T-helper 1 cell treated with Interleukin-12 subunit alpha and Interleukin-12 subunit beta and Interleukin-4 antibody, amounts not matched to agents 30 μg/mL and 1 μg/mL, for 36 hours (primary cell): ENCODE measurements around the gene GRPEL1.
A peak's percentile ranks its signal among the peaks of the same experiment; 100 is the strongest.

Experiments
- H3K27ac Mint-ChIP-seq: one replicate; pipeline ENCODE4 v1.8.0; 2021; ENCODE audit warnings: mild to moderate bottlenecking, mixed read lengths
- H3K27me3 Mint-ChIP-seq: one replicate; pipeline ENCODE4 v1.8.0; 2021; ENCODE audit warnings: low read depth, mixed read lengths
- H3K36me3 Mint-ChIP-seq: one replicate; pipeline ENCODE4 v1.8.0; 2021; ENCODE audit warnings: low read depth, mixed read lengths
- H3K4me1 Mint-ChIP-seq: one replicate; pipeline ENCODE4 v1.8.0; 2021; ENCODE audit warnings: low read depth, mixed read lengths
- H3K4me3 Mint-ChIP-seq: one replicate; pipeline ENCODE4 v1.8.0; 2021; ENCODE audit warnings: mild to moderate bottlenecking, moderate library complexity, mixed read lengths
- H3K9me3 Mint-ChIP-seq: one replicate; pipeline ENCODE4 v1.8.0; 2021; ENCODE audit warnings: mixed read lengths

The GRPEL1 gene

DNA sequence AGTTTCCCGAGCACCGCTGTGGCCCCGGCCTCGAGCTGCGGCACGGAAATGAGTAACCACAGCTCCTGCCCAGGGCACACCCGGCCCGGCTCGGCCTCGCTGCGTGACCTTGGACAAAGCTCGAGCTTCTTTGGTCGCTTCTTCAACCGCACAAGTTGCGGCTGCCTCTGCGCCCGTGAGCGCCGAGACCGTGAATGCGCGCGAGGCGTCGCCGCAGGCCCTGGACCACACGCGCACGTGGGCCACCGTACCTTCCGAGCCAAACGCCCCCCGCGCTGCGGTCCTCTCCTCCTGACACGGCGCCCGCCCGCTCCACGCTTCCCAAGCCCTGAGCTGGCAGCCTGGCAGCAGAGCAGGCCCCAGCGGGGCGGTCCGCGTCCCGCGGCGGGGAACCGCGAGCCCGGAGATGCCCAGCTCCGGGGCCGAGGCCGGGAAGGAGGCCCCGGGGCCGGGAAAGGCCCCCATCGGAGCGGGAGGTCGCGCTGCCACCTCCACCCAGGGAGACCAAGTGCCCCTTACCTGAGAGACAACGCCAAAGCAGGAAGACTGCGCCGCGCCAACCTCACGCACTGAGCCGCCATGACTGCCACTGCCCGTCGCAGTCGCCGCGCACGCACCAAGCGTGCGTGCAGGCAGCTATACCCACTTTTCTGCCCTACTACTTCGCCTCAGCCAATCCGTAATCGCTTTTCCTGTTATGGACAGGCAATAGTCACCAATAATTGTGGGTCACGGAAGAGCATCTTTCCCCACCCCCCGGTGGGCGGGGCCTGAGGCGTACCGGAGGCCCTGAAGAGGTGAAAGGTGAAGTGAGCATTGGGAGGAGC lies at the start of gene GRPEL1:
TSS of gene GRPEL1 (minus strand) at position 613 of the 827 bp plus-strand sequence. CDS start at position 581, 32 bp downstream.
- Mint-ChIP-seq H3K27ac (peak within 1 kb of the TSS; percentile 94), H3K4me3 (peak within 1 kb of the TSS; percentile 94), H3K4me1 (peaks cover 40% of the 10 kb centered on the region), H3K9me3 (no peaks in the 10 kb centered on the region), H3K36me3 (peaks cover 30% of the 10 kb centered on the region), H3K27me3 (peaks cover 19% of the 10 kb centered on the region)

DNA sequence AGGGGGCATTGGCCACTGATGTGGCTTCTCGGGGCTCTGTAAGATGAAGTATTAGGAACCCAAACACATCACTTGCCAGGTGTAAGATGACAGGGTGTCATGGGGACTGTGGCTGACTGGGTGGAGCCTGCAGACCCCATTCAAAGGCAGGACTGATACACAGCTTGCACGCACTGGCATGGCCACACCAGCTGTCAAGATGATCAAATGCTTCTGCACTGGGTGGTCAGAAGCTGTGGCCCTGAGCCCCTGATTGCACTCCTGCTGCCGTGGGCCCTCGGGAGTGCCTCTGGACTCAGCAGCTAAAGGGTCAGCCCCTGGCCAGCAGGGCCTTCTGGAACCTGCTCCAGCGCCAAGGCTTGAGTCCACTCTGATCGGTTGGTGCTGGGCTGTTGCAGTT lies 48.8 kb upstream of the GRPEL1 start:
- H3K4me1 Mint-ChIP-seq: no peaks in the 10 kb centered on the region
- no peak overlapping the region for H3K27ac Mint-ChIP-seq
- H3K36me3 Mint-ChIP-seq: no peaks in the 10 kb centered on the region
- H3K4me3 Mint-ChIP-seq: no peak overlapping the region
- peaks cover 3% of the 10 kb centered on the region for H3K27me3 Mint-ChIP-seq
- peaks cover 13% of the 10 kb centered on the region for H3K9me3 Mint-ChIP-seq

DNA sequence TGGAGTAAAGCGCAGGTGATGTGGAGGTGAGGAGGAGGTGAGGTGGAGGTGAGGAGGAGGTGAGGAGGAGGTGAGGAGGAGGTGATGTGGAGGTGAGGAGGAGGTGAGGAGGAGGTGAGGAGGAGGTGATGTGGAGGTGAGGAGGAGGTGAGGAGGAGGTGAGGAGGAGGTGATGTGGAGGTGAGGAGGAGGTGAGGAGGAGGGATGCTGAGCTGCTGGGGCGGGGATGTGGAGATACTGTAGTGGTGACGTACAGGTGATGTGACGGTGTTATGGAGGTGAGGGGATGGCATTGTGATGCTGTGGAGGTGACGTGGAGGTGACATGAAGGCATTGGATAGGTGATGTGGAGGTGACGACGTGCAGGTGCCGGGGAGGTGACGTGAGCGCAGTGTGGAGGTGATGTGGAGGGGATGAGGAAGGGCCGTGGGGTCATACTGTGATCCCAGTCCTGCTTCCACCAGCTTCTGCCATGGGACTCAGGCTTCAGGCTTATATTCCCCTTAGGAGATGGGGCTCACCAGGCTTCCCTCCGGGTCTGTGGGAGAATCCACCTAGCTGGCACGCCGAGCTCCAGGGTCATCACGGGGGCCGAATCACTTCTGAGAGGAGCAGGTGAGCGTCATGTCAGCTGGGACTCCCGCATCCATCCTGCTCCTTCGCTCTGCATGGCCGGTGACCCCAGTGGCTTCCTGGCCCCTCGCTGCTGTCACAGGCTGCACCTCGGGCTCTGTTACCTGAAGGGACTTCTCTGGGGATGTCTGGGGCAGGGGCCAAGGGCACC lies 47.9 kb upstream of the GRPEL1 start:
- Mint-ChIP-seq H3K4me3 (no peak overlapping the region), H3K27me3 (peaks cover 3% of the 10 kb centered on the region), H3K4me1 (no peaks in the 10 kb centered on the region), H3K36me3 (no peaks in the 10 kb centered on the region), H3K9me3 (peaks cover 13% of the 10 kb centered on the region), H3K27ac (no peak overlapping the region)

DNA sequence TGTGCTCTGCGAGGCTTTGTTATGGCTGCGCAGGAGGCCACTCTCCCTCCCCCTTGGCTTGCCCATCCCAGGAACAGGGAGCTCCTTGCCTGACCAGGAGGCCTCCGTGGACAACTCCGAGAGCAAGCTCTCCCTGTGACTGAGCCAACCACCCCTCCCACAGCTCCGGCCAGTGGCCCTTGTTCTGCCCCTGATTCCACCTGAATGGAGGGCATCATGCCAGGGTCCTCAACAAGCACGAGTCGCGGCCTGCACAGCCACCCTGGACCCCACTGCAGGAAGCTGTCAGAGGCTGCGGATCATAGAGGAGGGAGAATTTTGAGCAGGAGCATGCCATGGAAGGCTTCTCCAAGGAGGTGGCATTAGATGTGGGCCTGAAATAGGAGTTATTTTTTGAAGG lies 44.8 kb upstream of the GRPEL1 start:
- H3K36me3 Mint-ChIP-seq: no peaks in the 10 kb centered on the region
- H3K4me1 Mint-ChIP-seq: no peaks in the 10 kb centered on the region
- H3K27me3 Mint-ChIP-seq: no peaks in the 10 kb centered on the region
- H3K9me3 Mint-ChIP-seq: peaks cover 1% of the 10 kb centered on the region
- H3K4me3 Mint-ChIP-seq: no peak overlapping the region
- H3K27ac Mint-ChIP-seq: no peak overlapping the region

DNA sequence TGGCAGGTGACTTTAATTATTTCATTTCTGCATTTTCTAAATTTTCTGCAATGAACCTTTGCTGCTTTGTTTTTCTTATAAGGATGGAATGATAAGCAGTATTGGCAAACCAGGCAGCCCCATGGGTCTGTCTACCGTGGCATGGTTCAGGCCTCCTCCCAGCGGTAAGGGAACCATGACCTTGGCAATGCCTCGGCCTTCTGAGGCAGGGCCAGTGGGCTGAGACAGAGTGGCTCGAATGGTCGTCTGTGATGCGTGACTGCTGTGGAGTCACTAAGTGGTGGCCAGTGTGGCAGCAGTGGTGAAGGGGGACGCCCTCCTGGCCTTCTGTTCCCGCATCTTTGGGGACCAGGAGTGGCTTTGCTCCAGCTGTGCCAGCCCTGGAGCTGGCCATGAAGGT lies 43.6 kb upstream of the GRPEL1 start:
- no peaks in the 10 kb centered on the region for H3K27me3 Mint-ChIP-seq
- no peaks in the 10 kb centered on the region for H3K9me3 Mint-ChIP-seq
- H3K4me3 Mint-ChIP-seq: no peak overlapping the region
- H3K36me3 Mint-ChIP-seq: no peaks in the 10 kb centered on the region
- no peaks in the 10 kb centered on the region for H3K4me1 Mint-ChIP-seq
- no peak overlapping the region for H3K27ac Mint-ChIP-seq

DNA sequence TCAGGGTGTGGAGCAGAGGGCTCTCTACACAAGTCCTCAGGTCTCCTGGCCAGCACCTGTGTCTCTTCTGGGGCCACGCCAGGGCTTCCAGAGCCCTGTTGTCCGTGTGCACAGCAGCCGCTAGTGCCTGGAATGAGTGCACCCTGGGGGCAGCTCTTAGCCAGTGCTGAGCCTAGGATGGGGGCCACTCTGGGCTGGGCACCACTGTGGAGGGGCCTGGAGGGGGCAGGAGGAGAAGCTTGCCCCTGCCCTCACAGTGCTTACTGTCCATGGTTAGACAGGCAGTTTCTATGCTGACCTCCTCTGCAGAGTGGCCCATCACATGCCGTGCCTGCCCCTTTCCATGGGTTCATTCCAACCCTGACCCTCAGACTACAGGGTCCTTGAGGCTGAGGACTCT lies 42.7 kb upstream of the GRPEL1 start:
- Mint-ChIP-seq H3K27me3 (peaks cover 3% of the 10 kb centered on the region), H3K9me3 (no peaks in the 10 kb centered on the region), H3K4me1 (no peaks in the 10 kb centered on the region), H3K4me3 (no peak overlapping the region), H3K36me3 (no peaks in the 10 kb centered on the region), H3K27ac (no peak overlapping the region)

DNA sequence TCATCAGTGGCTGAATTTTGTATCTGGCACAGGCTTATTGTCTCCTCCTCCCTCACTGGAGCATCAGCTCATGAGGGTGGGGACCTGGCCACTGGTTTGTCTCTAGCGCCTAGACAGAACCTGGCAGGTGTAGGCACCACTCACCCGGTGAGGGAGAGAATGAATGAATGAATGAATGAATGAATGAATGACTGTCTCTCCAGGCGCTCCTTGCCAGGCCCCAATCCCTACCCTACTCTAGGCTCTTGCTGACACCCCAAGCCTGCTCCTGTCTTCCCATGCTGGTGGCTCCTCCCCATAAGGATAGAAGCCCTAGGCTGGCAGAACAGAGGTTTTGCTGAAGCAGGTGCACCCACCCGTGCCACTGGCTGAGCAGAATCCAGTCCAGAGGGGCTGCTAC lies 41.3 kb upstream of the GRPEL1 start:
- Mint-ChIP-seq H3K36me3 (no peaks in the 10 kb centered on the region), H3K27ac (no peak overlapping the region), H3K9me3 (no peaks in the 10 kb centered on the region), H3K4me3 (no peak overlapping the region), H3K4me1 (no peaks in the 10 kb centered on the region), H3K27me3 (peaks cover 12% of the 10 kb centered on the region)

DNA sequence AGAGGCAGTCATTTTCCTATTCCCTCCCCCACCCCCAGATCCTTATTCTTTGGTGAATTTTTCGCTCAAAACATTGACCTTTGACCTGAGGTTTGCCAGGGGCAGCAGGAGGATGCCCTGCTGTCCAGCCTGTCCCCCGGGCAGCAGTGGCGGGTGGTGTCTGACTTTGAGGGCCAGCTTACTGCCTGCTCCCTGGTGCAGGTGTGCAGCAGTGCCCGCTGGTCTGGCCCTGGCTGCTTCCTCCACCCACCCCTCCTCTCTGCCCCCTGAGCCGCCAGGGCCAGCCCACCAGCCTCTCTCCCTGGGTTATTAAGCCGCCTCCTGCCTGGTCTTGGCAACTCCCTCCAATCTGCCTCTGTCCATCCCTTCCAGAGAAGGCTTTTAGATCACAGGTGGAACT lies 40.8 kb upstream of the GRPEL1 start:
- peaks cover 12% of the 10 kb centered on the region for H3K27me3 Mint-ChIP-seq
- no peaks in the 10 kb centered on the region for H3K4me1 Mint-ChIP-seq
- H3K4me3 Mint-ChIP-seq: no peak overlapping the region
- no peak overlapping the region for H3K27ac Mint-ChIP-seq
- no peaks in the 10 kb centered on the region for H3K36me3 Mint-ChIP-seq
- no peaks in the 10 kb centered on the region for H3K9me3 Mint-ChIP-seq

DNA sequence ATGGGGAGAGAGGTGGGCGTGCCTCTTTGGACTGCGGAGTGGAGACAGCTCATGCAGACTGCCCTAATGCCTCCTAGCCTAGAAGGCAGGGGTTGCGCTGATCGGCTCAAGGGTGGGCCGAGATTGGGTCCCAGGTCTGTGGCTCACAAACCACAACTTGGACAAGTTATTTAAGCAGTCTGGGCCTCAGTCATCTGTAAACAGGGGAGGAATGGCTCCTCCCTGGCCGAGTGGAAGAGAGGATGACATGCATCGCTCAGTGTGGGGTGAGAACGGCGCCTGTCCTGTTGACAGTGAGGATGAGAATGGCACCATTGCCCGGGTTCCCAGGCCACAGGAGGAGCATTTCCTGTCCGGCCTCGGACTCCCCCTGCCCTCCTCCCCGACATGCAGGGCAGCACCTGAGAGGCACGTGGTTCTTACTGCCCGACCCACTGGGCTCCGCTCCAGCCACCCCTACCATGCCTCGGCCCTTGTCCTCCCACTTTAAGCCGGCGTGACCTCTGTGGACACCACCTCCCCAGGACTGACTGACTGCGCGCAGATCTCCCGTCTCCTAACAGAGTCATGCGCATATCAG lies 40.3 kb upstream of the GRPEL1 start:
- peaks cover 12% of the 10 kb centered on the region for H3K27me3 Mint-ChIP-seq
- no peak overlapping the region for H3K27ac Mint-ChIP-seq
- H3K9me3 Mint-ChIP-seq: no peaks in the 10 kb centered on the region
- no peak overlapping the region for H3K4me3 Mint-ChIP-seq
- H3K36me3 Mint-ChIP-seq: no peaks in the 10 kb centered on the region
- H3K4me1 Mint-ChIP-seq: peaks cover 3% of the 10 kb centered on the region

DNA sequence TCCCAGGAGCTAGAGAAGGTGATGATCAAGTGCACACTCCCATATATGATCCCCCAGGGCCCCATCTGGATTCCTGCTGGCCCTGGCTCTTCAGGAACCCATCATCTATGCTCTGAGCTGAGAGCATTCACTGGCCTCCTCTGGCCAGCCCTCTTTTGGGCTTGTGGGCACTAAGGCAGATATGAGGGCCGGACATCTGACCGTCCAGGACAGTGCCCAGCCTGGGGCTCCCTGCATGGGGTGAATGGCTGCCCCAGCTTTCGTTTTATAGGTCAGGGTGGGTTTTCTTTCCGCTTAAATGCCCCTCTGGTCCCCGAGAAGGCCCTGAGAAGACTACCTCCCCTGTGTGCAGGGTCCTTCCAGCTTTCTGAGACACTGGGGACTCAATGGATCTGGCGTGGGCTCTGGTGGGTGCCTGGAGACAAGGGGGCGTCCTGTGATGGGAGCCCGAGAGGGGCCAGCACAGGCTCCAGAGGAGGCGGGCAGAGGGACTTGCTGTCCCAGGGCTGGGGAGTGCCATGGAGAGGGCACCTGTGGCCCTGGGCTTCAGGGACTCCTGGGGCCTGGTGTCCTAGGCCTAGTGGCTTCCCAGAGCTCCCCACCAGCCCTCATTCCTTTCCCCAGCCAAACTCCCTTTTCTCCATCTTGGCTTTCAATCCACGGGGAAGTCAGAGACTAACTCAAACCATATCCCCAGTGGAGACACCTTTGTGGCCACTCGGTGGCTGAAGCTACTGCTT lies 39.5 kb upstream of the GRPEL1 start:
- Mint-ChIP-seq H3K4me1 (peaks cover 5% of the 10 kb centered on the region), H3K36me3 (no peaks in the 10 kb centered on the region), H3K27me3 (peaks cover 12% of the 10 kb centered on the region), H3K27ac (no peak overlapping the region), H3K9me3 (no peaks in the 10 kb centered on the region), H3K4me3 (no peak overlapping the region)

DNA sequence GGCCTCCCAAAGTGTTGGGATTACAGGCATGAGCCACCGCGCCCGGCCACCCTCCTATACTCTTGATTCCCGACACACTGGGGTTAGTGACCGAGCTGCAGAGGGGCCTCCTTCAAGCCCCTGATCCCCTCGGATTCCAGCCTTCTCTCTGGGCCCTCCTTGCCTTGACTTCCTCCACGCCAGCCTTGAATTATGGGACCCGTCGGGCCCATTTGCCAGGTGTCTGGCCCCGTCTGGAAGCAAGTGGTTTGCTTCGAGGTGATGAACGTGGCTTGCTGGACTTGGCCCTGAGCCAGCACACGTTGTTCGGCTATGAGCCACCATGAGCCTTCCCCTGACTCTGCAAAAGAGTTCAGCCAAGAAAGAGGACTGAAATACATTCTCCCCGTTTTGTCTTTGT lies 37.4 kb upstream of the GRPEL1 start:
- Mint-ChIP-seq H3K27ac (no peak overlapping the region), H3K4me1 (peaks cover 9% of the 10 kb centered on the region), H3K36me3 (no peaks in the 10 kb centered on the region), H3K4me3 (no peak overlapping the region), H3K9me3 (no peaks in the 10 kb centered on the region), H3K27me3 (peaks cover 12% of the 10 kb centered on the region)

DNA sequence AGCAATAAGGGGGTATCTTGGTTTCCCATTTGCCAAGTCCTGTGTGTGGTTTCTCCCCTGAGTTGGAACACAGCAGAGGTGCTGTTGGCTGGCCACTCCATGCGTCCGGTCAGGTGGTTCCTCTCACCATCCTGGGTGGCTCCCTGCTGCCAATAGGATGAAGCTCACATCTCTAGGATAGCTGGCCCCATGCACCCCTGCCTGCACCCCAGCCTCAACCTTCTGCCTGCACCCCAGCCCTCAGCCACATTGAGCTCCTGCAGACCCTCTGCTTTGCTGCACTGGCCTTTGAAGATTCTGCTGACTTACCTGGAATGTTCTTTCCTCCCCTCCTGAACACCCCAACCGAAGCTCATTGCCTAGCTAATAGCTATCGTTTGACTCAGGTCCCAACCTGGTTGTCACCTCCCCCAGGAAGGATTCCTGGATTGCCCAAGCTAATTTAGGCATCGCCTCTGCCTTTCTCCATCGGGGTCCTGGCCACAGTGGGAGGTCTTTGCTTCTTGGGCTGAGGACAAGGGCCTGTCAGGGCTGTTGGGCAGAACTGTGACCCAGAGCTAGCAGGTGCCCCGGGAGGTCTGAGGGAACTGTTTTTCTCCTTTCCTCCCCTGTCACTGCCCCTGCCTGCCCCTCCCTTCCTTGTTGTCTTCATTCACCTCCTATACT lies 36.6 kb upstream of the GRPEL1 start:
- H3K9me3 Mint-ChIP-seq: no peaks in the 10 kb centered on the region
- H3K27me3 Mint-ChIP-seq: peaks cover 12% of the 10 kb centered on the region
- H3K4me3 Mint-ChIP-seq: peak overlapping the region; percentile 19
- no peaks in the 10 kb centered on the region for H3K36me3 Mint-ChIP-seq
- H3K27ac Mint-ChIP-seq: no peak overlapping the region
- H3K4me1 Mint-ChIP-seq: peaks cover 9% of the 10 kb centered on the region

DNA sequence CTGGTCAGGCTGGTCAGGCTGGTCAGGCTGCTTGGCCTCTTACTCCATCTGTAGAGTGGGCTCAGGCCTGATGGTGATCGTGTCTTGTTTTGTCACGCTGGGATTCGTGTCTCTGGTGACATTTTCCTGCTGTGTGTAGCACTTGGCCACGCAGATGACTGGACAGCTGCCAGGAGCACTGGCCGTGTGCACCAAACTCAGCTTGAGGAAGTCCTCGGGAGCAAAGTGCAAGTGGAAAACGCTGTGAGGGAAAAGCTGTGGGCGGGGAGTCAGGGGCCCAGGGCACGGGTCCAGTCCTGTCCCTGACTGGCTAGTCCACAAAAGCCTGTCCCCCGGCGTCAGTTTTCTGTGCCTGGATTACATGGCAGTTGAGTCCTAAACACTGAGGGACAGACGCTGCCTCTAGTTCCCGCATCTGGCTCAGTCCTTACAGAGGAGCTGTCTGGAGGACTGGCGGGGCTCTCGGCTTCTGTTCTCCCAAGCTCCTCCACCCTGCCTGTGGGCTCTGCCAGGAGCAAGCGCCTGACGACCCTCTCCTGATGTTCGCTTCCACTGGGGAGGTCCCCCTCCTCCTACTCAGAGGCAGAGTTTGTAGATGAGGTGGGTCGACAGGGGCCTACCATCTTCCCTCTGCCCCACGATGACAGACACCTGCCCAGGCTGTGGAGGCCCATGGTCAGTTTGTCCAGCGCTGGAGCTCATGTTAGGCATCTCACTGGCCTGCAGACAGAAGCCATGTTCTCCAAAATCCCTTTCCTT lies 35.9 kb upstream of the GRPEL1 start:
- Mint-ChIP-seq H3K36me3 (no peaks in the 10 kb centered on the region), H3K27ac (no peak overlapping the region), H3K4me3 (peak overlapping the region; percentile 94), H3K27me3 (peaks cover 12% of the 10 kb centered on the region), H3K4me1 (peaks cover 9% of the 10 kb centered on the region), H3K9me3 (no peaks in the 10 kb centered on the region)
